Measurements from ENCODE around the gene SCAI.
"Not testable (repeated sequence)": the region's sequence is repeated elsewhere in the genome, so short reads cannot be mapped to it uniquely, and the experiment has no call there.

SCAI gene

DNA sequence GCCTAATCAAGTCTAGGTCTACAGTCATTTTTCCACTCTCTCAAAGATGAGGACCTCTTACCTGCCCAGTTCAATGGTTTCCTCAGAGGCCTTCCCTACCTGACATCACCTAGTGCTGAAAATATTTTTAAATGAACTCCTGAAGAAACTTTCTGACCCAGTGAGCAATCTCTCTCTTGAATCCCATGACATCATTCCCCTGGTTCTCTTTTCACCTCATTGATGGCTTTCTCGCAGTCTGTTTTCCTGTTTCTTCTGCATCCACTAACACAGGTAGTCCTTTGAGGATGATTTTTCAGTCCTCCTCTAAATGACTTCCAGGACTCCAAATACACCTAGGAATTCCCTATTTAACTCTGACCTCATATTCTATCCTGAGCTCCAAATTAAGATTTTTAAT lies 40.3 kb downstream of the SCAI start:
- DNase-seq: no peak

DNA sequence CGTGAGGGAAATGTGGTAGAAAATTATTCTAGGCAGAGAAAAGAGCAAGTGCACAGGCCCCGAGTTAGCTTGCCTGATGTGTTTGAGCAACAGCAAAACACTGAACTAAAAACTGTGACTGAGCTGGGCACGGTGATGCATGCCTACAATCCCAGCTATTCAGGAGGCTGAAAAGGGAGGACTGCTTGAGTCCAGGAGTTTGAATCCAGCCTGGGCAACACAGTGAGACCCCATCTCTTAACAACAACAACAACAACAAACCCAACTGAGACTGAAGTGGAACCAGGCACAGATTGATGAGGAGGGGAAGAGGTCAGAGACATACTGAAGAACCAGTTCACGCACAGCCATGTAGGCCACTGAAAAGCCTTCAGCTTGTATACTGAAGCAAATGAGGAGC lies 42.5 kb downstream of the SCAI start:
- no peak for DNase-seq

DNA sequence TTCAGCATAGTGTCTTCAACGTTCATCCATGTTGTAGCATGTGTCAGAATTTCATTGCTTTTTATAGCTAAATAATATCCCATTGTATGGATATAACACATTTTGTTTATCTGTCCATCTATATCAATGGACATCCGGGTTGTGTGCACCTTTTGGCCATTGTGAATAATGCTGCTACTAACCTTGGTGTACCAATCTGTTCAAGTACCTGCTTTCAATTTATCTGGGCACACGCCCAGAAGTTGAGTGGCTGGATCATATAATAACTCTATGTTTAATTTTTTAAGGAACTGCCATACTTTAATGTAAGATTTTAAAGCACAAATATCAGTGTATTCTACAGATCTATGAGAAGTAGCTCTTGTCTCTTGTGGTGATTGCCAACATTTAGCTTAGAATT lies 43.5 kb downstream of the SCAI start:
- no peak for DNase-seq

DNA sequence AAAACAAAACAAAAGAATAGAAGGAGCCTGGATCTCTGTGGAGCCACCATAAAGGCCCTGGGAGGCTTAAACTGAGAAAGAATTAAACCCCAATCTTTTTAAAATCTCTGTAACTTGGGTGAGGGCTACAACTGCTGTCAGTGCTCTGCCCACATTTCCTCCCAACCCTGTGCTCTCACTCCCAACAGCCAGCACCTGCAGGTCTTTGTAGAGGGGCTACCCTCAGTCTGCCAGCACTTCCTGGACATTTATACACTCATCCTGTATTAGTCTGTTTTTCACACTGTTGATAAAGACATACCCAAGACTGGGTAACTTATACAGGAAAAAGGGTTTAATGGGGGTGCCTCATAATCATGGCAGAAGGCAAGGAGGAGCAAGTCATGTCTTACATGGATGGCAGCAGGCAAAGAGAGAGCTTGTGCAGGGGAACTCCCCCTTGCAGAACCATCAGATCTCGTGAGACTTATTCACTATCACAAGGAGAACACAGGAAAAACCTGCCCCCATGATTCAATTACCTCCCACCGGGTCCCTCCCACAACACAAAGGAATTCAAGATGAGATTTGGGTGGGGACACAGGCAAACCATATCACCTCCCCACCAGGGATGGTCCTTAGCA lies 47.4 kb downstream of the SCAI start:
- no peak for DNase-seq

DNA sequence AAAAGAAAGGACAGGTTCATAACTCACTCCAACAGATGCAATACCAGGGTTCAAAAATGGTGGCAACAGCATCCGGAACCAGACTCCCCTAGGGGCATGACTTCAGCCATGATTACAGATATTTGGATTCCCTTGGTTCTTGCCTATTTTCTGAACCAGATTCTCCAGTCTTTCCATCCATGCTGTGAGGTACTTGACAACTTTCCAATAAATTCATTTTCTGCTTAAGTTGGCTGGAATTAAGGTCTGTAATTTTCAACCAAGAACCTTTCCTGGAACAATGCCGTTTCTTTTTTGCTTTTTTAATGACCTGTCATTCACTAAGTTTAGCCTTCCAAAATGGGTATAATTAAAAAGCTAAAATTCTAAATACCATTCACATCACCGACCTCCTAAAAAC lies 52.2 kb downstream of the SCAI start:
- no peak for DNase-seq

DNA sequence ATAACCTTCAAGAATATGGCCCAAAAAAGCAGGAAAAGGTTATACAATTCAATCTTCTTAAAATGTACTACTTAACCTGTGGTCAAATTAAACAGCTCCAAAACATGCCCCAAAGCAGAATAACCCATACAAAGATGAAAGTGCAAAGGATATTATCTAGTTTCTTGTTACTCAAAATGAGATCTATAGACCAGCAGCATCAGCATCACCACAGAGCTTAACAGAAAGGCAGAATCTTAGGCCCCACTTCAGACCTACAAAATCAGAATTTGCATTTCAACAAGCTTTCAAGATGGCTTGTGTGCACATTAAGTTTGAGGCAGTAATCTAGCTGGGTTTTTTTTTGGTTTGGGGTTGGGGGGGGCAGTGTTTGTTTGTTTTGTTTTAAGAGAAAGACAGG lies 54.0 kb downstream of the SCAI start:
- DNase-seq: no peak

DNA sequence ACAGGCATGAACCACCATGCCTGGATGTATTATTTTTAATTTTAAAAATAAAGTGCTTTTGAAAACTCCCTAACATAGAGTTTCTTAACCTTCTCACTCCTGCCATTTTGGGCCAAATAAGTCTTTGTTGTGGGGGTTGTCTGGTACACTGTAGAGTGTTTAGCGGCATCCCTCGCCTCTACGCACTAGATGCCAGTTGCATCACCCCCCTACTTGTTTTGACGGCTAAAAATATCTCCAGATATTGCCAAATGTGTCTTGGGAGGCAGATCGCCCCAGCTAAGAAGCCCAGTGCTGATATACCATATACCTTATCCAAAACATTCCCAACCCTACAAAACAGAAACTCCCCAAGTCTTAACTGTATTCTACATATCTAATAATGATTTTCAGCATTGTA lies 54.6 kb downstream of the SCAI start:
- DNase-seq: no peak

DNA sequence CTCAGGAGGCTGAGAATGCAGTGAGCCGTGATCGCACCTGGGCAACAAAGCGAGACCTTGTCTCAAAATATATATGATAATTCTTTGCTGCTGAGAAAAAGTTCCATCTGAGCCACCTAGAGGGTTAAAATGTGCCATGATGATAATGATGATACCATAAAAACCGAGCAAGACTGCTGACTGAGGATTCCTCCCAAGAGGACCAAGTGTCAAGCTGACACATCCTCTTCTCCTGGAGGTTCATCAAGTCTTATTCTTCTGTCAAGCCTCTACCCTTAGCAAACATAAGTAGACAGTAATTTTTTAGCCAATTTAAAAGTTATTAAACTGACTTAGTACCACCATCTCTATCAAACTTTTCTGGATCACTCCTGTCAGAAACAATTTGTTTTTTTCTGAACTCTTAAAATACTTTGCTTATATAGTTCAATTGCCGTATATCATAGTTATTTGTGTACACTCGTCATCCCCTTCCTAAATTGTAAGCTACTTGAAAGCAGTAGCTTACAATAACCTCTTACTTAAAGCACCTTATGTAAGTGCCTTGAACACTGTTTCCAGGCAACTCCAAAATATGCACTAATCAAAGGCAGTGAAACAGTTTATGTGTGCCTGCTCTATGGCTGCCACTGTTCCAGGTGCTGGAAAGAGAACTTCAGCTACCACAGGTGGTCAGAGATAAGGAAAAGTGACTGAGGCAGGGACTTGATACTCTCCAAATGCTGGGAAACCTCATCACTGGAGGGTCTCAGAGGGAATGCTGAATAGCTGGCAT lies 57.4 kb downstream of the SCAI start:
- no peak for DNase-seq

DNA sequence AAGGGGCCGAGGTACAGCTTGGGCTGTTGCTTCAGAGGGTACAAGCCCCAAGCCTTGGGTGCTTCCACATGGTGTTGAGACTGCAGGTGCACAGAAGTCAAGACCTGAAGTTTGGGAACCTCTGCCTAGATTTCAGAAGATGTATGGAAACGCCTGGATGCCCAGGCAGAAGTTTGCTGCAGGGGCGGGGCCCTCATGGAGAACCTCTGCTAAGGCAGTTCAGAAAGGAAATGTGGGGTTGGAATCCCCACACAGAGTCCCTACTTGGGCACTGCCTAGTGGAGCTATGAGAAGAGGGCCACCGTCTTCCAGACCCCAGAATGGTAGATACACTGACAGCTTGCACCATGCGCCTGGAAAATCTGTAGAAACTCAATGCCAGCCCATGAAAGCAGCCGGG lies 61.1 kb downstream of the SCAI start:
- DNase-seq: not testable (repeated sequence)

DNA sequence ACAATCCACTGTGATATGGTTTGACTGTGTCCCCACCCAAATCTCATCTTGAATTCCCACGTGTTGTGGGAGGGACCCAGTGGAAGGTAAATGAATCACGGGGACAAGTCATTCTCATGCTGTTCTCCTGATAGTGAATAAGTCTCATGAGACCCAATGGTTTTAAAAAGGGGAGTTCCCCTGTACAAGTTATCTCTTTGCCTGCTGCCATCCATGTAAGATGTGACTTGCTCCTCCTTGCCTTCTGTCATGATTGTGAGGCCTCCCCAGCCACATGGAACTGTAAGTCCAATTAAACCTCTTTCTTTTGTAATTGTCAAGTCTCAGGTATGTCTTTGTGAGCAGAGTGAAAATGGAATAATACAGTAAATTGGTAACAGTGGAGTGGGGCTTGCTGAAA lies 62.5 kb downstream of the SCAI start:
- not testable (repeated sequence) for DNase-seq

DNA sequence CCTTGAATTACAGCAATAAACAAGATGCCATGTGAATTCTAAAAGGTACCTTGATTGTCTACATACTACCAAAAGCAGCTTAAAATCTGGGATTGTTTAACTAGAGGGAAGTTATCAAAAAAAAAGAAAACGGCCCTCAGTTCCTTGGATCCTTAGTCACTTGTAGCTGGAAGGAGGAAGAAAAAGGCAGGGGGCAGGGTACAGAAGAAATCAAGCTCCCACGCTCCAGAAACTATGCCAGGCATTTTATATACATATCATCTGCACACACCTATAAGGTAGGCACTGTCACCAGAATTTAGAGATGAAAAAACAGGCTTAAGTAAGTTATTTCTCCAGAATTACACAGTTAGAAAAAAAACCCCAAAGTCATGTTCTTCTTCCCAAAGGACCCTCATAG lies 63.4 kb downstream of the SCAI start:
- no peak for DNase-seq

DNA sequence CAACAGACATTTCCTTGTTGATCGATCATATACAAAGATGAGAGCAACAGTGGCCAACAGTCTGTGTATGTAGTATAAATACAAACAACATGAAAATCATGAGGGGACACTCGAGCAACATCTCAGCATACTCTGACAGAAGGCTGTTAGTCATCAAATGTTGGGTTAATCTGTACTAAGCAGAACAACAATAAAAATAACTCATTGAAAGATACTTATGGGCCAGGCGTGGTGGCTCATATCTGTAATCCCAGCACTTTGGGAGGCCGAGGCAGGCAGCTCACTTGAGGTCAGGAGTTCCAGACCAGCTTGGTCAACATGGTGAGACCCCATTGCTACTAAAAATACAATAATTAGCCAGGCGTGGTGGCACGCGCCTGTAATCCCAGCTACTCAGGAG lies 67.3 kb downstream of the SCAI start:
- DNase-seq: no peak

DNA sequence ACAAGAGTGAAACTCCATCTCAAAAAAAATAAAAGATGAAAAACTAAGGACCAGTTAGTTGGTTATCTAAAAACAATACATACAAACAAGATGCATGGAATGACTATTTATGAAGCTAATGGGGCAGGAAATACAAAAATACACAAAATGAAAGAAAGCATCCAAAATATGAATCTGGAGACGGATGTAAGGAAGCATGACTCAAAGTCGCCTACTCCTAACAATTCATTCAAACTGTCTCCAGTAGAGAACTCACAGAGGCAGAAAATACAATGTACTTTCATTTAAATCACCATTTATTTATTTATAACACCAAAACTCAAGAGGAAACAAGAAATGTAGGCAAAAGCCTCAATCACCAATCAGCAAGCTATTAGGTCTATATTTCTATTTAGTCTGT lies 68.4 kb downstream of the SCAI start:
- DNase-seq: no peak

DNA sequence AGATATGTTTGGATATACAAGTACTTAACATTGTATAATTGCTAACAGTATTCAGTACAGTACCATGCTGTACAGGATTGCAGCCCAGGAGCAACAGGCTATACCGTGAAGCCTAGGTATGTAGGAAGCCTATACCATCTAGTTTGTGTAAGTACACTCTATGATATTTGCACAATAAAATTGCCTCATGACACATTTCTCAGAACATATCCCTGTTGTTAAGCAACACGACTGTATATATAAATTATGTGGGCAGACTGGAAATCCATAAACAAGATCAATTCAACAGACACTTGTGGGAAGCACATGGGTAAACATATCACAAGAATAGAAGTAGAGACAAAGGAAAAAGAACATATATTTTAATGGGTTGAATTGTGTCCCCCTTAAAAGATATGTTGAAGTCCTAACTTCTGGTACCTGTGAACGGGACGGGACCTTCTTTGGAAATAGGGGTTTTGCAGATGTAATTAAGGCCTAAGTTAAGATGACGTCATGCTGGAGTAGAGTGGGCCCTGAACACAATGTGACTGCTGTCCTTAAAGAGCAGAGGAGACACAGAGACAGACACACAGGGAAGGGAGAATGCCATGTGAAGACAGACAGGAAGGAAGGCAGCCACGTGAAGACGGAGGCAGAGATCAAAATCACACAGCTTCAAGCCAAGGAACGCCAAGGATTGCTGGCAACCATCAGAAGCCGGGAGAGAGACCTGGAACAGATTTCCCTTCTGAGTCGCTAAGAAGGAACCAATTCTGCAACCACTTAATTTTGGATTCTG lies 76.3 kb downstream of the SCAI start:
- no peak for DNase-seq

DNA sequence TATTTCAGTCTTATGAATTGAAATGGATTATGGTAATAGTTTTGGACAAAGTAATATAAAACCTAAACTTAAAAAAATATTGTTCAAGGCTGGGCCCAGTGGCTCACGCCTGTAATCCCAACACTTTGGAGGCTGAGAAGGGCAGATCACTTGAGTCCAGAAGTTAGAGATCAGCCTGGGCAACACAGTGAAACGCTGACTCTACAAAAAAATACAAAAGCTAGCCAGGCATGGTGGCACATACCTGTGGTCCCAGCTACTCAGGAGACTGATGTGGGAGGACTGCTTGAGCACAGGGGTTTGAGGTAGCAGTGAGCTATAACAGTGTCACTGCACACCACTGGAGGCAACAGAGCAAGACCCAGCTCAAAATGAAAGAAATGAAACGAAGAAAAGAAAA lies 81.9 kb downstream of the SCAI start:
- no peak for DNase-seq

DNA sequence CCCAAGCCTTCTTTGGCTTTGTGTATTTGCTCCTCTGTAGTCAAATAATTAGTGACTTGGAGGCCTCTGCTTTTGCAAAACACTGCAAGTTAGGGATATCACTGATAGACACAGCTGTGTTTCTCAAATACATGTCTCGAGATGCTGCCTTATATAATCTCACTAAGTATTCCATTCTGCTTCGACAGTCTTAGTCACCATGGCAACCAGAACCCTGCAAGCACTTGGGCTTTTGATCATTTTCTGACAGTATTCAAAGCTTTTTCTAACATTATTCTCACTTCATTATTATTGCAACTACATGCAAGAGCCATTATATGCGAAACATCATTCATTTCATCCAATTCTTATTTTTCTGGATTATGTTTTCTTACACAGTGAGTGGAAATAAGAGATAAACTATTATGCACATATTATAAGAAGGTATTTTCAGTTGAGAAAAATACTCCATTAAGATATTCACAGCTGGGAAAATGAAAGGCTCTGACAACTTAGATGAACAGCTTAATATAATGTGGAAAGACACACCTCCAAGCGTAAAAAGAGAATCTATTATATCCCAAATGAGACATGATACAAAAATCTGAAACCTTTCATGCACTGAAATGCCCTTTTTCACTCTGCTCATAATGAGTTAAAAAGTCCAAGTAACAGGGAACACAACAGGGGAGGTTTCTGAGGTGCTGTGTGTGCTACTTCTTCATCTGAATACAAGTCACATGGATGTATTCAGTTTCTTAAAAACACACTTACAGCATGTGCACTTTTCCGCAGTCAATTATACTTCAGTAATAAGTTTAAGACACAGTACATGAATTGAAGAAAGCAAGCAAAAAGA lies 93.9 kb downstream of the SCAI start:
- DNase-seq: peak; percentile 41

DNA sequence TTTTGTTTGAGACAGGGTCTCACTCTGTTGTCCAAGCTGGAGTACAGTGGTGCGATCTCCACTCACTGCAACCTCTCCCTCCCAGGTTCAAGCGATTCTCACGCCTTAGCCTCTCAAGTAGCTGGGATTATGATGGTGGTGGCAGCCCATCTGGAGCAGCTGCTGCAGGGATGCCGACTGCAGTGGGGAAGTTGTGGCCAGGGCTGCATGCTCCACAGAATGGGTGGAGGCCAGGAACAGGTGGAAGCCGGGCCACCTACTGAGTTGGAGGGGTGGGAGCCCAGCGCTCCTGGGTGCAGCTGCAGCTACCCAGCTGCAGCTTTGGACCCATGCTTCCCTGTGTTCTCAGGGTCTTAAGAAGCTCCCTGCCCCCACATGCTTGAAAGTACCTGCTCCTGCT lies 99.7 kb downstream of the SCAI start:
- no peak for DNase-seq

DNA sequence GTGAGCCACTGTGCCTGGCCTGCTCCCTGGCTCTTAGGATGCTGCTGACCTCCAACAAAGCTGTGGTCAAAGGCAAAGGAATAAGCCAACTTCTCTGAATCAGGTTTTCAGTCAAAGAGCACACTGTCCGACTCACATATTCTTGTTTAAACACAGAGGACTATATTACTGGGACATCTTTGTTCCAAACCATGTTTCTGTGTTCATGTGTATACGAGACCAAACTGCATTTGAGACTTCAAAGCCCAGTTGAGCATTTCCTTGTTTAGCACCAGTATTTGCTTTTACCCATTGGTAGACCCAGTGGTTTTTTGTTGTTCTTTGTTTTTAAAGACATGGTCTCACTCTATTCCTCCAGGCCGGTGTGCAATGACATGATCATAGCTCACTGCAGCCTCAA lies 100.2 kb downstream of the SCAI start:
- no peak for DNase-seq

DNA sequence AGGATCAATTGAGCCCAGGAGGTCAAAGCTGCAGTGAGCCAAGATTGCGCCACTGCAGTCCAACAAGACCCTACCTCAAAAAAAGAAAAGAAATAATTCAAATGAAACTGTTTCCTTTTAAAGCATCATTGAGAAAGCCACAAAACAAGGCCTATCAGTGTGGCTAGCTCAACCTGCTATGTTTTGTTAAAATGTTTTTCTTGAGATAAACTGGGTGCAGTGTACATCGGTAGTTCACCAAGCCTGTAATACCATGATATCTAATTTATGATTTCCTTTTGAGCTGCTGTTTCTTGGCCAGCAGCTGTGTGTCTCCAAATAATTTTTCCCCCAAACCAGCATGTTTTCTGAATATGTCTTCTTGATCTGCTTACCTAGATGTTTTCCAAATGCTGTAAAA lies 105.2 kb downstream of the SCAI start:
- DNase-seq: no peak

DNA sequence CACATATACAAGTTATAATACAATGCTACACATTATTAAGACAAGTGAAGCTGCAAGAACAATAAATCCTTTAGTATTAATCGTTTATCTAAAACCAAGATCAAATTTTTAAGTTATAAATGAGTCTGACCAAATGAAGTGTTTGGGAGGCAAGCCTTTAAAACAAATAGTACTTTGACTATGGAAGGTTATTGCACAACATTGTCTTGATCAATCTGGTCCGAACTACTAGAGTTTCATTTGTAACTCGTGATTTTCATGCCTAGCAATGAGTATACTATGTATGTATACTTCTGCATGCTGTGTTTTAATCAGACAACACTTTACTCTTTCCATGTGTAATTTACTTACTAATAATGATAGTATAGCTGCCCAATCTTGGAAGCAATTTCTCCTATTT lies 115.3 kb downstream of the SCAI start:
- DNase-seq: no peak

DNA sequence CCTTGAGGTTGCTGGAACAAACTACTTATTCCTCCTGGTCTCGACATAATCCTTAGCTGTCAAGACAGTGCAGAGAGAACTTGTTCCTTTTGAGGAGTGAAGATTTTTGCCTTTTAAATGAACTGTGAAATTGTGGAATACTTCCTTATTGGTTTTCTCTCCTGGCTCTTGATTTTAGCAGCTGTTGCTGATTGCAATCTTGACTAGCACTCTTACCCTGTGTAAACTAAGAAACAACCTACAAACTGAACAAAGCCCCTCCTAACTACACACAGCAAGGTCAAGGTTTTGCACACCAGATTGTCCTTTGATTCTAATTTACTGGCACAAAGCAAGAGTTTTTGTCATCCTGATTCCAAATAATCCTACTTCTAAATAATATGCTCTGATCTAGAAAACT lies 118.4 kb downstream of the SCAI start:
- DNase-seq: no peak

DNA sequence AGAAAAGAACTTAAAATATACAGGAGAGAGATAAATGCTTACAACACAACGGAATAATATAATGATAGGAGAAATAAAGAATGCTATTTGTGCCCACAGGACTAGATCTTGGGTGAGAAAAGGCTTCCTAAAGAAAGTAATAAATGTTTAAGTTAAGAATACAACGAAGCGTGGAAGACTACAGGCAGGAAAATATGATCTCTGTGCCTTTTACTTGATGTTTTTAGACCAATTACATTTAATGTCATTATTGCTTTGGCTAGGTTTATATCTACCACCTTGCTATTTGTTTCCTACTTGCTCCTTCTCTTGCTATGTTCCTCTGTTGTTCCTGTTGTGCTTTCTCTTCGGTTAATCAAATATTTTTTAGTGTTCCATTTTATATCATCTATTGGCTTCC lies 122.3 kb downstream of the SCAI start:
- DNase-seq: no peak

DNA sequence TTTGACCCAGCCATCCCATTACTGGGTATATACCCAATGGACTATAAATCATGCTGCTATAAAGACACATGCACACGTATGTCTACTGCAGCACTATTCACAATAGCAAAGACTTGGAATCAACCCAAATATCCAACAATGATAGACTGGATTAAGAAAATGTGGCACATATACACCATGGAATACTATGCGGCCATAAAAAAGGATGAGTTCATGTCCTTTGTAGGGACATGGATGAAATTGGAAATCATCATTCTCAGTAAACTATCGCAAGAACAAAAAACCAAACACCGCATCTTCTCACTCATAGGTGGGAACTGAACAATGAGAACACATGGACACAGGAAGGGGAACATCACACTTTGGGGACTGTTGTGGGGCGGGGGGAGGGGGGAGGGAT lies 127.7 kb downstream of the SCAI start:
- not testable (repeated sequence) for DNase-seq
